Esophagus muscularis mucosa (tissue), 4 donors: ENCODE results near the gene MMP24OS. TPM values are rescaled to one million over a fixed set of nuclear protein-coding genes. Genes with fewer than 3 reads are reported as not detected.

ENCODE experiments used
- DNase-seq: peaks from one replicate; pipeline ENCODE4 v3.0.0-alpha.2; 2017; ENCODE audit errors: extremely low spot score
- H3K27ac ChIP-seq, 4 donors: fragments of 200-600 bp; sonication (generic); replicated peaks in 1 of 4; 1 replicate in 3 of 4; 2 replicates in 1 of 4; pipeline ENCODE4 v1.5.1; 2016 to 2019; ENCODE audit warnings: mild to moderate bottlenecking in 1 of 4
- H3K27me3 ChIP-seq, 4 donors: fragments of 200-600 bp; sonication (generic); one replicate each; pipeline versions ENCODE4 v1.5.1 to v1.6.0; 2016 to 2019
- H3K36me3 ChIP-seq, 4 donors: fragments of 200-600 bp; sonication (generic); one replicate each; pipeline ENCODE4 v1.5.1; 2016 to 2019
- H3K4me1 ChIP-seq, 4 donors: fragments of 200-600 bp; sonication (generic); one replicate each; pipeline ENCODE4 v1.5.1; 2016 to 2019
- H3K4me3 ChIP-seq, 4 donors: fragments of 200-600 bp; sonication (generic); 1 replicate in 2 of 4; 2 replicates in 2 of 4; pipeline ENCODE4 v1.5.1; 2016 to 2019; ENCODE audit warnings: mild to moderate bottlenecking in 4 of 4, moderate library complexity in 1 of 4
- H3K9me3 ChIP-seq, 4 donors: fragments of 200-600 bp; sonication (generic); 1 replicate in 3 of 4; 2 replicates in 1 of 4; pipeline ENCODE4 v1.5.1; 2016 to 2019
- EP300 ChIP-seq: sonication (generic); formaldehyde crosslinking; IDR thresholded peaks from one replicate; pipeline ENCODE4 v1.6.1; 2017; ENCODE audit warnings: antibody characterized with exemption
- POLR2A ChIP-seq: fragments of 450-650 bp; IDR thresholded peaks from one replicate; pipeline ENCODE4 v1.6.1; 2017; ENCODE audit warnings: antibody characterized with exemption, moderate library complexity, mild to moderate bottlenecking, low read depth
- POLR2AphosphoS5 ChIP-seq, 2 donors: sonication (generic); formaldehyde crosslinking; IDR thresholded peaks; one replicate each; pipeline ENCODE4 v1.6.1; 2017; ENCODE audit warnings: antibody characterized with exemption in 2 of 2
- WGBS: methylation state at CpG from one replicate; pipeline ENCODE4 v1.1.5; 2018; 5-methylcytosine and 5-hydroxymethylcytosine counted together
- intact Hi-C: fragments of 100-400 bp; cut with DNase I; formaldehyde crosslinking; loops from one replicate; pipeline ENCODE4 v1.15.1; 2023
- total RNA-seq, 4 donors: library from RNA; depleted of rRNA; stranded (reverse); fragments of >200 nt; gene quantifications; one replicate each; pipeline versions ENCODE4 v1.1.0 to v1.2.1, GENCODE V29; 2016
- TF ChIP-seq, protein P1 (sequence below), 3 experiments: fragments of 200-600 bp in 2 of 3; fragments of 450-650 bp in 1 of 3; sonication (generic) in 2 of 3; IDR thresholded peaks; one replicate each; pipeline ENCODE4 v1.5.1; 2017 to 2019; ENCODE audit warnings: antibody characterized with exemption in 3 of 3, mild to moderate bottlenecking in 2 of 3, moderate library complexity in 1 of 3

MMP24OS gene
- total RNA-seq, 4 donors from 2014 or later = 27.7 to 37.8 (median 32.0) TPM

DNA sequence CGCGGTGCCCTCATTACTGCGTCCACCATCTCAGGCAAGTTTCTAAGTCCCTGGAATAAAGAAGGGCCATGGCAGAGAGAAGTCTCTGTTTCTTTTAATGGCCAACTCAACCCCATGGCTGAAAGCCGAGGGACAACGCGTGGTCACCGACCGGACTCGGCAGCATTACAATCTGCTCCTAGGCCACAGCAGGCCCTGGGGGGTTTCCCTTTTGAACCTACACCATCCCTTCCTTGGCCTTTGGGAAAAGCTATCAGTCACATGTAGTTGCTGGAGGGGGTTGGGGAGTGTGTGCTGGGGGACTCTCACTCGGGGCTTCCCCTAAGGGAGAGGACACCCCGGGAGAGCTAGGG, 25.4 kb upstream of the MMP24OS start:
- 84% methylated on average over 11 of the region's 11 CpGs for WGBS
- intact Hi-C loops = no loop called here

DNA sequence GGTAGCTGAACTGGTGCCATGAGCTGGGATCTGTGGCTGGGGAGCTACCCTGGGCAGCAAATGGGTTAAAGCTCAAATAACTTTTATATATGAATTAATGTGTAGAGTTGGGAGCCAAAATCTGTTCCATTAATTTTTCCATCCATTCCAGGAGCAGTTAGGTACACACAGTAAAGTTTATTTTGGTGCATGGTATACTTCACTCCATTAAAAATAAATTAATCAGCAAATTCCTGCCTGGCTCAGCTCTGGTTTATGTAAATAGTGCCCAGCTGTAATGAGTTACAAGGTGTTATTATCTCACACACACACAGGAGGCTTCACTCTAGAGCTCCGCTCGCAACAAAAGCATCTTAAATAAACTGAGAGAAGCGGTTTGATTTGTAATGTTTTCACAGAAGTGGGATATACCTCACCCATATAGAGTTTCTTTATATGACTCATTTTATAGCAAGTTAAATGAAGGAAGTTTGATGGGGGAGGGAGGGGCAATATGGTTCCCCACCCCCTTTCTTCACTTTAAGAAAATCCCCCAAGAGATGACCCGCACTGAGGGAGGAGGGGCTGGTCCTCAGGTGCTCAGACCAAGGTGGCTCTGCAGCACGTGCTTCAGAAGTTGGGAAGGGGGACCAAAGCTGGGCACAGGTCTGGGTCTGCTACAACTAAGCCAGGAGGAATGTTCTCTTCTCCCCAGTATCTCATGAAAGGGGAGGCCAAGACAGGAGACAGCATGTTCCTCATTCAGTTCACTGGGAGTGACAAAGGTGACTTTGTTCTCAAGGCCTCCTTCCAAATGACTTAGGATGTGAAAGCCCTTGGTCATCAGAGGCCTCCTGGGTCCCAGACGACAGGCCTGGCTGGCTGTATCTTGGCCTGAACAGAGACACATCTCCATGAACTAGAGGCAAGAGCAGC, 24.8 kb upstream of the MMP24OS start:
- no peak overlapping the region for H3K4me3 ChIP-seq
- TF ChIP-seq POLR2AphosphoS5 (IDR thresholded peaks at IDR 0.05) = no peak
- DNase-seq = no peak
- H3K4me1 ChIP-seq = peaks cover 11 to 53% (median 51%) of the 10 kb centered on the region in 4 donors
- no peaks in the 10 kb centered on the region for H3K9me3 ChIP-seq
- peak overlapping the region in 1 of 4 donors; percentile 22 for H3K27ac ChIP-seq
- peaks cover 0 to 12% (median 5%) of the 10 kb centered on the region in 4 donors for H3K36me3 ChIP-seq
- intact Hi-C loops = no loop called here
- 56% methylated on average over 5 of the region's 6 CpGs for WGBS
- peaks cover 0 to 6% (median 0%) of the 10 kb centered on the region in 4 donors for H3K27me3 ChIP-seq

More for the DNA sequence above, 25.4 kb upstream of the MMP24OS start:
- peak overlapping the region in 2 of 4 donors; percentile 3 to 22 for H3K27ac ChIP-seq
- TF ChIP-seq EP300 (no peak), POLR2A (no peak), POLR2AphosphoS5 (IDR thresholded peaks at IDR 0.05) (no peak)
- TF ChIP-seq, protein P1, sequence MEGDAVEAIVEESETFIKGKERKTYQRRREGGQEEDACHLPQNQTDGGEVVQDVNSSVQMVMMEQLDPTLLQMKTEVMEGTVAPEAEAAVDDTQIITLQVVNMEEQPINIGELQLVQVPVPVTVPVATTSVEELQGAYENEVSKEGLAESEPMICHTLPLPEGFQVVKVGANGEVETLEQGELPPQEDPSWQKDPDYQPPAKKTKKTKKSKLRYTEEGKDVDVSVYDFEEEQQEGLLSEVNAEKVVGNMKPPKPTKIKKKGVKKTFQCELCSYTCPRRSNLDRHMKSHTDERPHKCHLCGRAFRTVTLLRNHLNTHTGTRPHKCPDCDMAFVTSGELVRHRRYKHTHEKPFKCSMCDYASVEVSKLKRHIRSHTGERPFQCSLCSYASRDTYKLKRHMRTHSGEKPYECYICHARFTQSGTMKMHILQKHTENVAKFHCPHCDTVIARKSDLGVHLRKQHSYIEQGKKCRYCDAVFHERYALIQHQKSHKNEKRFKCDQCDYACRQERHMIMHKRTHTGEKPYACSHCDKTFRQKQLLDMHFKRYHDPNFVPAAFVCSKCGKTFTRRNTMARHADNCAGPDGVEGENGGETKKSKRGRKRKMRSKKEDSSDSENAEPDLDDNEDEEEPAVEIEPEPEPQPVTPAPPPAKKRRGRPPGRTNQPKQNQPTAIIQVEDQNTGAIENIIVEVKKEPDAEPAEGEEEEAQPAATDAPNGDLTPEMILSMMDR (IDR thresholded peaks at IDR 0.05) = no peak
- peaks cover 0 to 12% (median 5%) of the 10 kb centered on the region in 4 donors for H3K36me3 ChIP-seq
- H3K27me3 ChIP-seq = no peaks in the 10 kb centered on the region
- H3K9me3 ChIP-seq = no peaks in the 10 kb centered on the region
- peaks cover 17 to 59% (median 58%) of the 10 kb centered on the region in 4 donors for H3K4me1 ChIP-seq
- no peak overlapping the region for H3K4me3 ChIP-seq
- DNase-seq = no peak

DNA sequence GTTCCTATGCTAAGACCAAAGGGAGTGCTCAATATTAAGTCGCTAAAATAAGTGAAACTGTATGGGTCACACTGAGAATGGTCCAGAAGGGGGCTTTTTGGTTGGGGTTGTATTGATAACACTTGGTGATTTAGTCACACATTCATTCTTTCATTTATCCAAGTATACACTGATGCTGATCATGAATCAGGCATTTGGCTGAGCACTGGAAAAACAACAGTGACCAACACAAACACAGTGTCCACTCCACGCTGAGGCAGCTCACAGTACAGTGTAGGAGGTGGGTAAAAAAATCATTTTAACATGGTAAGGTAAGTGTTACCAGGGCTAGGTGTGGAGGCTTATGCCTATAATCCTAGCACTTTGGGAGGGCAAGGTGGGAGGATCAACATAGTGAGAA, 23.5 kb upstream of the MMP24OS start:
- Histone ChIP-seq H3K27me3 (peaks cover 0 to 17% (median 0%) of the 10 kb centered on the region in 4 donors), H3K4me3 (no peak overlapping the region), H3K27ac (no peak overlapping the region), H3K9me3 (no peaks in the 10 kb centered on the region), H3K4me1 (peaks cover 0 to 40% (median 38%) of the 10 kb centered on the region in 4 donors), H3K36me3 (peaks cover 0 to 11% (median 5%) of the 10 kb centered on the region in 4 donors)
- intact Hi-C loops = no loop called here
- no peak for TF ChIP-seq EP300
- DNase-seq = no peak
- WGBS = 96% methylated on average over 2 of the region's 2 CpGs

DNA sequence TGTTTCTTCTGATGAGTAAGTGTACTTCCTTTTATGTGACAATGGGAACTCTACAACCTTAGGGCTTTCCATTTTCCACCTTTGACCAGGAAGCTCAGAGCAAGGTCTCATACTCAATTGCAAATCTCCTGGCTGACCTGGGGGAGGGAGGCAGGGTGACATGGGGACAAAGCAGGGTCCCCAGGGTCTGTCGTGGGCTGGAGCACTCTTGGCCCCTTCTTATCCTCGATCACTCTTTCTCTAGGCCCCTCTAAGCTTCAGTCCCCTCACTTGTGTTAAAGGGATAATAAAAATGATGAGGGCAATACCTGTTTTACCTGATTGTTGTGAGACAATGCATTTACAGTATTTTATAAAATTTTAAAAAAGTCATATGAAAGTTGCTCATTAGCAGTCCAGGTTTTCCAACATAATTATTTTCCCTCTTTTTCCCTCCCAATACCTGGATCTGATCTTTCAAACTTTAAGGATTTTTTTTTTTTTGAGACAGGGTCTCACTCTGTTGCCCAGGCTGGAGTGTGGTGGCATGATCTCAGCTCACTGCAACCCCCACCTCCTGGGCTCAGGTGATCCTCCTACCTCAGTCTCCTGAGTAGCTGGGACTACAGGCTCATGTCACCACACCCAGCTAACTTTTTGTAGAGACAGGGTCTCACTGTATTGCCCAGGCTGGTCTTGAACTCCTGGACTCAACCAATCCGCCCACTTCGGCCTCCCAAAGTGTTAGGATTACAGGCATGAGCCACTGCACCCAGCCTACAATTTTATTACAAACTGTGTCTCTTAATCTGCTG, 22.7 kb upstream of the MMP24OS start:
- peaks cover 0 to 32% (median 31%) of the 10 kb centered on the region in 4 donors for H3K4me1 ChIP-seq
- H3K27me3 ChIP-seq = peaks cover 0 to 23% (median 0%) of the 10 kb centered on the region in 4 donors
- no peaks in the 10 kb centered on the region for H3K9me3 ChIP-seq
- H3K27ac ChIP-seq = no peak overlapping the region
- no peak for DNase-seq
- TF ChIP-seq POLR2A (no peak), POLR2AphosphoS5 (IDR thresholded peaks at IDR 0.05) (no peak), EP300 (no peak)
- TF ChIP-seq, protein P1 (IDR thresholded peaks at IDR 0.05) = no peak
- peaks cover 0 to 7% (median 3%) of the 10 kb centered on the region in 4 donors for H3K36me3 ChIP-seq
- intact Hi-C loops = no loop called here
- 88% methylated on average over 4 of the region's 4 CpGs for WGBS
- no peak overlapping the region for H3K4me3 ChIP-seq

DNA sequence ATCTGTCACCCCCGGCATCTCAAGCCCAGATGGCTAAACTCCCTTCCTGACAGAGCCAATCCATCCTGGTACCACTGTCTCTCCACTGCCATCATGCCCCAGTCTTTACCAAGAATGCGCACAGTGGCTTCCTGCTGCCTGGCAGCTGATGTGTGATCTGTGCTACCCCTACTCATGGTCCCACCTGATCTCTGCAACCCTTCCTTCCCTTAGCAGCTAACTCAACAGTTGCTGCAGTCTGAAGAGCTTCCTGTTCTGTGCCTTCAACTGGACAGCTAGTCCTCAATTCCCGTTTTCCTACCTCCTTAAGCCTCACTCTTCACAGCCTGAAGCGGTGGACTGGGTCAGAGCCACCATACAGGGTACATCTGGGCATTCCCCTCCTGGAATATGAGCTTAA, 21.9 kb upstream of the MMP24OS start:
- Histone ChIP-seq H3K27me3 (peaks cover 0 to 23% (median 0%) of the 10 kb centered on the region in 4 donors), H3K9me3 (no peaks in the 10 kb centered on the region), H3K27ac (no peak overlapping the region), H3K4me3 (no peak overlapping the region), H3K36me3 (peaks cover 0 to under 1% (median 0%) of the 10 kb centered on the region in 4 donors), H3K4me1 (peaks cover 0 to 28% (median 26%) of the 10 kb centered on the region in 4 donors)
- no peak for DNase-seq
- intact Hi-C loops = no loop called here
- 82% methylated on average over 4 of the region's 4 CpGs for WGBS
- TF ChIP-seq, protein P1 (IDR thresholded peaks at IDR 0.05) = no peak
- TF ChIP-seq POLR2A (no peak), EP300 (no peak), POLR2AphosphoS5 (IDR thresholded peaks at IDR 0.05) (no peak)
